Measurements from ENCODE around the gene CNPPD1.

The CNPPD1 gene

GRCh38 chr2:219199470-219200211 lies 22.9 kb upstream of the CNPPD1 start:
- no peaks in the 10 kb centered on the region for H3K27me3 ChIP-seq (replicated peaks)
- no peak overlapping the region for H3K27ac ChIP-seq
- in situ Hi-C loops (cut with HindIII; ENCODE audit: low pct_ligation_motif_present, low sequenced_read_pairs): no loop called here
- TF ChIP-seq CTCF (IDR thresholded peaks at IDR 0.05; ENCODE audit: low read depth, low read length, missing control alignments): no peak
- H3K4me3 ChIP-seq (ENCODE audit: low read depth, low read length): no peak overlapping the region
- DNase-seq: no peak
- H3K36me3 ChIP-seq (replicated peaks): no peaks in the 10 kb centered on the region

GRCh38 chr2:219198974-219199373 lies 22.2 kb upstream of the CNPPD1 start:
- no peak overlapping the region for H3K27ac ChIP-seq
- no peak for DNase-seq
- in situ Hi-C loops (cut with HindIII; ENCODE audit: low pct_ligation_motif_present, low sequenced_read_pairs): no loop called here
- TF ChIP-seq CTCF (IDR thresholded peaks at IDR 0.05; ENCODE audit: low read depth, low read length, missing control alignments): no peak
- H3K27me3 ChIP-seq (replicated peaks): no peaks in the 10 kb centered on the region
- no peak overlapping the region for H3K4me3 ChIP-seq (ENCODE audit: low read depth, low read length)
- H3K36me3 ChIP-seq (replicated peaks): no peaks in the 10 kb centered on the region

- Histone ChIP-seq H3K27ac (no peak overlapping the region), H3K4me3 (ENCODE audit: low read depth, low read length) (no peak overlapping the region), H3K36me3 (replicated peaks) (no peaks in the 10 kb centered on the region), H3K27me3 (replicated peaks) (no peaks in the 10 kb centered on the region)
- DNase-seq: no peak
- no peak for TF ChIP-seq CTCF (IDR thresholded peaks at IDR 0.05; ENCODE audit: low read depth, low read length, missing control alignments)
- in situ Hi-C loops (cut with HindIII; ENCODE audit: low pct_ligation_motif_present, low sequenced_read_pairs): no loop called here
These were observed 20.7 kb upstream of the CNPPD1 start for GRCh38 chr2:219197388-219197787.

- Histone ChIP-seq H3K27ac (no peak overlapping the region), H3K27me3 (replicated peaks) (no peaks in the 10 kb centered on the region), H3K4me3 (ENCODE audit: low read depth, low read length) (no peak overlapping the region), H3K36me3 (replicated peaks) (peaks cover 23% of the 10 kb centered on the region)
- TF ChIP-seq CTCF (IDR thresholded peaks at IDR 0.05; ENCODE audit: low read depth, low read length, missing control alignments): no peak
- in situ Hi-C loops (cut with HindIII; ENCODE audit: low pct_ligation_motif_present, low sequenced_read_pairs): no loop called here
- DNase-seq: no peak
These were observed 10.2 kb upstream of the CNPPD1 start for GRCh38 chr2:219186754-219187456.

GRCh38 chr2:219184121-219184520 lies 7.4 kb upstream of the CNPPD1 start:
- TF ChIP-seq CTCF (IDR thresholded peaks at IDR 0.05; ENCODE audit: low read depth, low read length, missing control alignments): no peak
- no peak for DNase-seq
- H3K27ac ChIP-seq: no peak overlapping the region
- no peaks in the 10 kb centered on the region for H3K27me3 ChIP-seq (replicated peaks)
- H3K36me3 ChIP-seq (replicated peaks): peaks cover 31% of the 10 kb centered on the region
- in situ Hi-C loops (cut with HindIII; ENCODE audit: low pct_ligation_motif_present, low sequenced_read_pairs): no loop called here
- H3K4me3 ChIP-seq (ENCODE audit: low read depth, low read length): no peak overlapping the region

All from brain microvascular endothelial cell (primary cell).